Stimulated activated naive B cell treated with anti-CD40 and anti-IgM and Interleukin-4, amounts not matched to agents 10 μg/mL and 1 μg/mL and 100 μg/mL, for 72 hours (primary cell): ENCODE data around the gene GJC1.

Source experiments
- ATAC-seq, 2 donors: fragments of 150-1000 bp; cut with Tn5 transposase; replicated peaks; 2 replicates each; pipeline ENCODE4 v1.10.0; 2021; ENCODE audit warnings: moderate library complexity in 1 of 2
- DNase-seq: peaks from one replicate; pipeline ENCODE4 v3.0.0; 2021
- H3K27ac Mint-ChIP-seq: one replicate; pipeline ENCODE4 v1.8.0; 2022; ENCODE audit warnings: mild to moderate bottlenecking, mixed read lengths
- H3K27me3 Mint-ChIP-seq, 2 donors: one replicate each; pipeline ENCODE4 v1.8.0; 2022; ENCODE audit warnings: mixed read lengths in 2 of 2
- H3K36me3 Mint-ChIP-seq, 2 donors: one replicate each; pipeline ENCODE4 v1.8.0; 2022; ENCODE audit warnings: mixed read lengths in 2 of 2, mild to moderate bottlenecking in 1 of 2
- H3K4me1 Mint-ChIP-seq, 2 donors: one replicate each; pipeline ENCODE4 v1.8.0; 2022; ENCODE audit warnings: mixed read lengths in 2 of 2, mild to moderate bottlenecking in 1 of 2
- H3K4me3 Mint-ChIP-seq, 2 donors: one replicate each; pipeline ENCODE4 v1.8.0; 2022; ENCODE audit warnings: mild to moderate bottlenecking in 2 of 2, mixed read lengths in 2 of 2, moderate library complexity in 1 of 2
- H3K9me3 Mint-ChIP-seq, 2 donors: one replicate each; pipeline ENCODE4 v1.8.0; 2022; ENCODE audit warnings: mixed read lengths in 2 of 2, mild to moderate bottlenecking in 1 of 2

The GJC1 gene

GRCh38 chr17:44781551-44782325 lies 48.3 kb downstream of the GJC1 start:
- DNase-seq (no peak), ATAC-seq (no peak)
- no peaks in the 10 kb centered on the region for H3K36me3 Mint-ChIP-seq
- no peaks in the 10 kb centered on the region for H3K9me3 Mint-ChIP-seq
- peaks cover 20 to 52% of the 10 kb centered on the region in 2 donors for H3K27me3 Mint-ChIP-seq
- peaks cover 8 to 12% of the 10 kb centered on the region in 2 donors for H3K4me1 Mint-ChIP-seq
- H3K4me3 Mint-ChIP-seq, result no peak overlapping the region
- no peak overlapping the region for H3K27ac Mint-ChIP-seq

- ATAC-seq (no peak), DNase-seq (no peak)
- Mint-ChIP-seq H3K9me3 (no peaks in the 10 kb centered on the region), H3K27me3 (peaks cover 18 to 49% of the 10 kb centered on the region in 2 donors), H3K4me1 (peaks cover 11 to 17% of the 10 kb centered on the region in 2 donors), H3K4me3 (no peak overlapping the region), H3K36me3 (no peaks in the 10 kb centered on the region), H3K27ac (no peak overlapping the region)
Measured at GRCh38 chr17:44780845-44781480, 49.1 kb downstream of the GJC1 start.

GRCh38 chr17:44780161-44780560 lies 49.9 kb downstream of the GJC1 start:
- ATAC-seq, result no peak

GRCh38 chr17:44779211-44780025 lies 50.7 kb downstream of the GJC1 start:
- peaks cover 17 to 32% of the 10 kb centered on the region in 2 donors for H3K4me1 Mint-ChIP-seq
- peak; percentile 38 to 42 for ATAC-seq

More at GRCh38 chr17:44780161-44780560, 49.9 kb downstream of the GJC1 start:
- Mint-ChIP-seq H3K36me3 (no peaks in the 10 kb centered on the region), H3K9me3 (no peaks in the 10 kb centered on the region), H3K27ac (no peak overlapping the region), H3K27me3 (peaks cover 18 to 44% of the 10 kb centered on the region in 2 donors), H3K4me3 (peak overlapping the region in 1 of 2 donors; percentile 4), H3K4me1 (peaks cover 16 to 25% of the 10 kb centered on the region in 2 donors)
- no peak for DNase-seq

GRCh38 chr17:44778656-44779210 lies 51.4 kb downstream of the GJC1 start:
- H3K27me3 Mint-ChIP-seq, result peaks cover 18 to 46% of the 10 kb centered on the region in 2 donors
- H3K36me3 Mint-ChIP-seq, result no peaks in the 10 kb centered on the region
- H3K27ac Mint-ChIP-seq, result no peak overlapping the region

More at GRCh38 chr17:44779211-44780025, 50.7 kb downstream of the GJC1 start:
- Mint-ChIP-seq H3K4me3 (peak overlapping the region; percentile 74 to 85), H3K36me3 (no peaks in the 10 kb centered on the region), H3K27me3 (peaks cover 18 to 41% of the 10 kb centered on the region in 2 donors), H3K9me3 (no peaks in the 10 kb centered on the region), H3K27ac (no peak overlapping the region)
- DNase-seq, result peak; percentile 71

GRCh38 chr17:44777394-44778348 lies 52.4 kb downstream of the GJC1 start:
- Mint-ChIP-seq H3K27me3 (peaks cover 22 to 53% of the 10 kb centered on the region in 2 donors), H3K4me3 (no peak overlapping the region), H3K27ac (no peak overlapping the region), H3K4me1 (peaks cover 17 to 38% of the 10 kb centered on the region in 2 donors), H3K9me3 (no peaks in the 10 kb centered on the region), H3K36me3 (no peaks in the 10 kb centered on the region)
- ATAC-seq (no peak), DNase-seq (no peak)

More at GRCh38 chr17:44778656-44779210, 51.4 kb downstream of the GJC1 start:
- ATAC-seq, result no peak
- DNase-seq, result no peak
- Mint-ChIP-seq H3K4me1 (peaks cover 17 to 37% of the 10 kb centered on the region in 2 donors), H3K4me3 (peak overlapping the region; percentile 74 to 85), H3K9me3 (no peaks in the 10 kb centered on the region)

- Mint-ChIP-seq H3K4me3 (peak overlapping the region in 1 of 2 donors; percentile 43), H3K9me3 (no peaks in the 10 kb centered on the region), H3K4me1 (peaks cover 17 to 38% of the 10 kb centered on the region in 2 donors), H3K27ac (no peak overlapping the region), H3K27me3 (peaks cover 22 to 57% of the 10 kb centered on the region in 2 donors), H3K36me3 (no peaks in the 10 kb centered on the region)
- ATAC-seq, result no peak
- no peak for DNase-seq
Measured at GRCh38 chr17:44776628-44777393, 53.3 kb downstream of the GJC1 start.

- Mint-ChIP-seq H3K36me3 (no peaks in the 10 kb centered on the region), H3K4me3 (peak overlapping the region; percentile 88 to 89), H3K9me3 (no peaks in the 10 kb centered on the region), H3K27me3 (peaks cover 22 to 60% of the 10 kb centered on the region in 2 donors), H3K27ac (peak overlapping the region; percentile 20), H3K4me1 (peaks cover 17 to 38% of the 10 kb centered on the region in 2 donors)
- DNase-seq, result no peak
- peak; percentile 18 to 24 for ATAC-seq
Measured at GRCh38 chr17:44775838-44776621, 54.1 kb downstream of the GJC1 start.

- Mint-ChIP-seq H3K27me3 (peaks cover 22 to 53% of the 10 kb centered on the region in 2 donors), H3K4me3 (peak overlapping the region; percentile 88 to 89), H3K4me1 (peaks cover 17 to 44% of the 10 kb centered on the region in 2 donors), H3K9me3 (no peaks in the 10 kb centered on the region), H3K27ac (peak overlapping the region; percentile 20), H3K36me3 (no peaks in the 10 kb centered on the region)
- DNase-seq, result peak; percentile 92
- ATAC-seq, result peak; percentile 94 to 95
Measured at GRCh38 chr17:44775136-44775837, 54.8 kb downstream of the GJC1 start.

- Mint-ChIP-seq H3K4me1 (peaks cover 15 to 40% of the 10 kb centered on the region in 2 donors), H3K4me3 (peak overlapping the region; percentile 88 to 89), H3K9me3 (no peaks in the 10 kb centered on the region), H3K27me3 (peaks cover 19 to 45% of the 10 kb centered on the region in 2 donors), H3K27ac (peak overlapping the region; percentile 51), H3K36me3 (no peaks in the 10 kb centered on the region)
- DNase-seq (peak; percentile 77), ATAC-seq (peak; percentile 49 to 50)
Measured at GRCh38 chr17:44774271-44775135, 55.6 kb downstream of the GJC1 start.

GRCh38 chr17:44773140-44773539 lies 56.9 kb downstream of the GJC1 start:
- H3K9me3 Mint-ChIP-seq, result no peaks in the 10 kb centered on the region
- no peak overlapping the region for H3K4me3 Mint-ChIP-seq
- ATAC-seq (no peak), DNase-seq (no peak)
- H3K27ac Mint-ChIP-seq, result no peak overlapping the region
- no peaks in the 10 kb centered on the region for H3K36me3 Mint-ChIP-seq
- peaks cover 10 to 35% of the 10 kb centered on the region in 2 donors for H3K4me1 Mint-ChIP-seq
- H3K27me3 Mint-ChIP-seq, result peaks cover 18 to 36% of the 10 kb centered on the region in 2 donors
